B cell (primary cell): ENCODE measurements around the gene HOOK1. TPM values are rescaled to one million over a fixed set of nuclear protein-coding genes. Genes with fewer than 3 reads are reported as not detected.

Source experiments
- ATAC-seq: fragments of 200-7000 bp; cut with Tn5 transposase; one replicate; pipeline ENCODE4 v1.10.0; 2021; ENCODE audit warnings: low read depth, mild to moderate bottlenecking, moderate number of reproducible peaks, moderate library complexity
- CTCF ChIA-PET: fragments of 350-600 bp; sonication (Branson Sonifier 250); formaldehyde crosslinking; loops from one replicate; lab custom pipeline; 2021; ENCODE audit warnings: antibody characterized with exemption, inconsistent platforms; lab: Charles Lee
- POLR2A ChIA-PET: fragments of 350-600 bp; sonication (Branson Sonifier 250); formaldehyde crosslinking; loops from one replicate; lab custom pipeline; 2021; ENCODE audit warnings: antibody characterized with exemption; lab: Charles Lee
- DNase-seq: peaks from one replicate; pipeline ENCODE4 v3.0.0; 2013
- H2AFZ ChIP-seq: 2 replicates; pipeline ENCODE4 v1.6.1; 2012; ENCODE audit warnings: mild to moderate bottlenecking, low read depth, low read length; ENCODE audit not compliant: insufficient read depth, poor library complexity, severe bottlenecking
- H3K27ac ChIP-seq, 2 donors: 1 replicate in 1 of 2; 2 replicates in 1 of 2; pipeline ENCODE4 v1.5.1; 2012 to 2013; ENCODE audit warnings: low read length in 2 of 2, mild to moderate bottlenecking in 2 of 2, moderate library complexity in 1 of 2
- H3K27me3 ChIP-seq, 4 experiments: fragments of 200-600 bp in 1 of 4; sonication (generic) in 1 of 4; replicated peaks in 1 of 4; 1 replicate in 2 of 4; 2 replicates in 2 of 4; pipeline versions ENCODE4 v1.6.1 to v1.7.0; 2013 to 2016; ENCODE audit warnings: low read length in 3 of 4, mild to moderate bottlenecking in 2 of 4, mixed read lengths in 1 of 4, moderate library complexity in 1 of 4; ENCODE audit not compliant: insufficient read depth in 4 of 4, control insufficient read depth in 3 of 4; ENCODE audit errors: control extremely low read depth in 1 of 4
- H3K36me3 ChIP-seq, 2 experiments: replicated peaks in 1 of 2; 1 replicate in 1 of 2; 2 replicates in 1 of 2; pipeline versions ENCODE4 v1.6.1 to v1.7.1; 2013; ENCODE audit warnings: low read length in 1 of 2; ENCODE audit not compliant: insufficient read depth in 2 of 2, control insufficient read depth in 1 of 2; ENCODE audit errors: control extremely low read depth in 1 of 2, extremely low read depth in 1 of 2
- H3K4me1 ChIP-seq, 2 donors: fragments of 200-600 bp in 1 of 2; sonication (generic) in 1 of 2; 1 replicate in 1 of 2; 2 replicates in 1 of 2; pipeline versions ENCODE4 v1.5.1 to v1.6.1; 2013 to 2017; ENCODE audit warnings: low read length in 2 of 2; ENCODE audit not compliant: control insufficient read depth in 2 of 2, insufficient read depth in 2 of 2
- H3K4me2 ChIP-seq: replicated peaks from 2 replicates; pipeline ENCODE3; 2012; ENCODE audit warnings: mild to moderate bottlenecking, low read depth, low read length; ENCODE audit not compliant: poor library complexity, severe bottlenecking
- H3K4me3 ChIP-seq, 5 experiments: fragments of 200-600 bp in 1 of 5; sonication (generic) in 1 of 5; 1 replicate in 3 of 5; 2 replicates in 2 of 5; pipeline versions ENCODE4 v1.5.1 to v1.7.0; 2011 to 2016; ENCODE audit warnings: low read length in 4 of 5, mild to moderate bottlenecking in 4 of 5, low read depth in 2 of 5, control low read depth in 1 of 5, moderate library complexity in 1 of 5; ENCODE audit not compliant: insufficient read depth in 1 of 5; ENCODE audit errors: control extremely low read depth in 1 of 5, extremely low read depth in 1 of 5
- H3K79me2 ChIP-seq: fragments of 200-600 bp; sonication (generic); one replicate; pipeline ENCODE4 v1.6.0; 2016; ENCODE audit warnings: low read length; ENCODE audit not compliant: control insufficient read depth, insufficient read depth
- H3K9ac ChIP-seq: fragments of 200-600 bp; sonication (generic); 2 replicates; pipeline ENCODE4 v1.6.1; 2017; ENCODE audit warnings: mild to moderate bottlenecking, low read length, moderate library complexity
- H3K9me3 ChIP-seq, 3 donors: one replicate each; pipeline versions ENCODE4 v1.6.1 to v1.7.1; 2013; ENCODE audit warnings: low read length in 2 of 3; ENCODE audit not compliant: control insufficient read depth in 2 of 3, insufficient read depth in 1 of 3; ENCODE audit errors: control extremely low read depth in 1 of 3
- H4K20me1 ChIP-seq: 2 replicates; pipeline ENCODE4 v1.6.0; 2012; ENCODE audit warnings: mild to moderate bottlenecking, low read length; ENCODE audit not compliant: insufficient read depth, control insufficient read depth, poor library complexity, severe bottlenecking
- H3K27ac Mint-ChIP-seq: one replicate; pipeline ENCODE4 v1.8.0; 2021; ENCODE audit warnings: mixed read lengths
- H3K27me3 Mint-ChIP-seq: one replicate; pipeline ENCODE4 v1.8.0; 2021; ENCODE audit warnings: mixed read lengths
- H3K4me1 Mint-ChIP-seq: one replicate; pipeline ENCODE4 v1.8.0; 2021; ENCODE audit warnings: mixed read lengths
- H3K4me3 Mint-ChIP-seq: one replicate; pipeline ENCODE4 v1.8.0; 2021; ENCODE audit warnings: mixed read lengths
- H3K9me3 Mint-ChIP-seq: one replicate; pipeline ENCODE4 v1.8.0; 2022; ENCODE audit warnings: mixed read lengths; ENCODE audit not compliant: insufficient read depth
- EZH2 ChIP-seq: IDR thresholded peaks from 2 replicates; pipeline ENCODE4 v1.6.1; 2012; ENCODE audit warnings: borderline replicate concordance, low read depth, mild to moderate bottlenecking, moderate library complexity, low read length; ENCODE audit not compliant: insufficient read depth, poor library complexity, severe bottlenecking
- WGBS: methylation state at CpG from one replicate; pipeline ENCODE4 v1.1.5; 2013; ENCODE audit warnings: missing lambda C conversion rate; ENCODE audit not compliant: insufficient coverage; 5-methylcytosine and 5-hydroxymethylcytosine counted together
- intact Hi-C: fragments of 100-400 bp; cut with micrococcal nuclease; formaldehyde crosslinking; loops from one replicate; pipeline ENCODE4 v1.10.0; 2022
- polyA minus RNA-seq: library from RNA; depleted of rRNA, polyadenylated mRNA; stranded (reverse); fragments of >200 nt; gene quantifications from 2 replicates; pipeline ENCODE4 v1.2.3, GENCODE V29; 2012
- polyA plus RNA-seq: library from polyadenylated mRNA; depleted of rRNA; stranded (reverse); fragments of >200 nt; gene quantifications from 2 replicates; pipeline ENCODE4 v1.2.3, GENCODE V29; 2012
- total RNA-seq, 2 donors: library from RNA; stranded (reverse); fragments of 120-200 nt in 1 of 2; gene quantifications; 1 replicate in 1 of 2; 2 replicates in 1 of 2; pipeline versions ENCODE4 v1.2.3 to v1.2.4, GENCODE V29; 2013 to 2022
- TF ChIP-seq, protein P1 (sequence below): fragments of 200-600 bp; IDR thresholded peaks from one replicate; pipeline ENCODE4 v1.8.0; 2022; ENCODE audit warnings: antibody characterized with exemption, mild to moderate bottlenecking

Gene HOOK1
- total RNA-seq (12.0 and 12.6 TPM in 2 replicates), polyA plus RNA-seq (2.0 and 4.3 TPM in 2 replicates), polyA minus RNA-seq (3.3 TPM in 2 replicates)
- 5.1 TPM for total RNA-seq (2013)

DNA sequence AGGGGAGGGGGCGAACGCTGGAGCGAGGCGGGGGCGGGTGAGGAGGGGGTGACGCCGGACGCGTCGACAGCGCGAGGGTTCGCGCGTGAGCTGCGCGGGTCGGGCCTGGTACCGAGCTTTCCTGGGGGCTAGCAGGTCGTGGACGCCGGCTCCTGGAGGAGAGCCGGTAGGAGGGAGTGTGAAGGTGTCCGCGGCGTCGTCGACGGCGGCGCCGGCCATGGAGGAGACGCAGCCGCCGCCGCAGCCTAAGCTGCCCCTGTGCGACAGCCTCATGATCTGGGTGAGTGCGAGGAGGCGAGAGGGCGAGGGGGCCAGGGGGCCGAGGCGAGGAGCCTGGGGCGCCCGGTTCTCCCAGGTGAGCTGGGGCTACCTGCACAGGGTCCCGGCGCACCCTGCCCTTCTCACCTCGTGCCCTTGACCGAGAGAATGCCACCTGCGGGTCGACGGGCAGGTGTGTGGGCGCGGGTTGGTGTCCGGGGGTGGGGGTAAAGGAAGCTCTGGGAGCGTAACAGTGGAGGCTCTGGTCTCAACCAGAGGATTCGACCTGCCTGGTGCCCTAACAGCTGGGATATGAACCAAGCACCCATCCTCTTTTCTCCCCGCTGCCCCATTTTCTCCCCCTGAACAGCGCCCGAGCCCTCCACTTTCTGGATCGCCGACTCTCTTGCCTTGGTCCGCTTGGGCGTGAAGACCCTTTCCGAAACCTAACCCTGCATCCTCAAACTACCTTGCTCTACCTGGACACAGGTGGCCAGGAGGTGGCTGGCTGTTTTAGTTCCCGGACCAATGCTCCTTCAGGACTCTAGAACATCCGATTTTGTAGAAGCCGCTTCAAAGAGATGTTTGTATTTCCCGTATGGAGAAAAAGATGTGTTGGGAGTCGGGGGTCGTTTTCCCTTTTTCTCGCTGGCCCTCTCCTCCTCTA, at the start of gene HOOK1:
HOOK1 (plus strand) TSS at position 49 of the 925 bp plus-strand sequence; CDS start at position 218, 169 bp downstream.
- POLR2A ChIA-PET, result no interaction called here
- H3K4me2 ChIP-seq, result peak within 1 kb of the TSS; percentile 92
- WGBS, result 13% methylated on average over 66 of the region's 71 CpGs

More for the DNA sequence above, at the start of gene HOOK1:
- CTCF ChIA-PET, result no interaction called here
- no peaks in the 10 kb centered on the region for H3K79me2 ChIP-seq
- TF ChIP-seq, protein P1, sequence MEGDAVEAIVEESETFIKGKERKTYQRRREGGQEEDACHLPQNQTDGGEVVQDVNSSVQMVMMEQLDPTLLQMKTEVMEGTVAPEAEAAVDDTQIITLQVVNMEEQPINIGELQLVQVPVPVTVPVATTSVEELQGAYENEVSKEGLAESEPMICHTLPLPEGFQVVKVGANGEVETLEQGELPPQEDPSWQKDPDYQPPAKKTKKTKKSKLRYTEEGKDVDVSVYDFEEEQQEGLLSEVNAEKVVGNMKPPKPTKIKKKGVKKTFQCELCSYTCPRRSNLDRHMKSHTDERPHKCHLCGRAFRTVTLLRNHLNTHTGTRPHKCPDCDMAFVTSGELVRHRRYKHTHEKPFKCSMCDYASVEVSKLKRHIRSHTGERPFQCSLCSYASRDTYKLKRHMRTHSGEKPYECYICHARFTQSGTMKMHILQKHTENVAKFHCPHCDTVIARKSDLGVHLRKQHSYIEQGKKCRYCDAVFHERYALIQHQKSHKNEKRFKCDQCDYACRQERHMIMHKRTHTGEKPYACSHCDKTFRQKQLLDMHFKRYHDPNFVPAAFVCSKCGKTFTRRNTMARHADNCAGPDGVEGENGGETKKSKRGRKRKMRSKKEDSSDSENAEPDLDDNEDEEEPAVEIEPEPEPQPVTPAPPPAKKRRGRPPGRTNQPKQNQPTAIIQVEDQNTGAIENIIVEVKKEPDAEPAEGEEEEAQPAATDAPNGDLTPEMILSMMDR, result no peak
- TF ChIP-seq EZH2, result no peak
- DNase-seq (no peak), ATAC-seq (no peak)
- peaks cover 4% of the 10 kb centered on the region for H3K4me1 Mint-ChIP-seq
- H3K9ac ChIP-seq, result peak within 1 kb of the TSS; percentile 88
- peak within 1 kb of the TSS; percentile 56 to 70 for H3K27ac ChIP-seq
- intact Hi-C loops, result loop anchor here (10.0 kb wide), 2 partner anchors 520 to 1270 kb away; partner anchors contain the start of genes FGGY and OMA1
- H3K4me1 ChIP-seq, result peaks cover 11 to 17% of the 10 kb centered on the region in 2 donors
- H4K20me1 ChIP-seq, result no peaks in the 10 kb centered on the region
- H3K27me3 Mint-ChIP-seq, result peaks cover 3% of the 10 kb centered on the region
- no peaks in the 10 kb centered on the region for H3K9me3 Mint-ChIP-seq
- no peaks in the 10 kb centered on the region for H3K9me3 ChIP-seq
- H3K36me3 ChIP-seq, result no peaks in the 10 kb centered on the region
- peak within 1 kb of the TSS; percentile 85 for H2AFZ ChIP-seq
- H3K27me3 ChIP-seq, result peaks cover 0 to 8% (median 0%) of the 10 kb centered on the region in 4 experiments
- peak within 1 kb of the TSS; percentile 33 for H3K4me3 Mint-ChIP-seq
- peak within 1 kb of the TSS; percentile 89 for H3K27ac Mint-ChIP-seq
- H3K4me3 ChIP-seq, result peak within 1 kb of the TSS; percentile 15 to 74 (median 66)
